Amygdala (tissue), 56 donors: ENCODE data around the gene GTF3C2.
"Not testable (repeated sequence)": the region's sequence is repeated elsewhere in the genome, so short reads cannot be mapped to it uniquely, and the experiment has no call there.

Experiments used
- DNase-seq, 56 donors: peaks; one replicate each; lab custom pipeline; 2025; lab: John Stamatoyannopoulos, UW

Gene GTF3C2

DNA sequence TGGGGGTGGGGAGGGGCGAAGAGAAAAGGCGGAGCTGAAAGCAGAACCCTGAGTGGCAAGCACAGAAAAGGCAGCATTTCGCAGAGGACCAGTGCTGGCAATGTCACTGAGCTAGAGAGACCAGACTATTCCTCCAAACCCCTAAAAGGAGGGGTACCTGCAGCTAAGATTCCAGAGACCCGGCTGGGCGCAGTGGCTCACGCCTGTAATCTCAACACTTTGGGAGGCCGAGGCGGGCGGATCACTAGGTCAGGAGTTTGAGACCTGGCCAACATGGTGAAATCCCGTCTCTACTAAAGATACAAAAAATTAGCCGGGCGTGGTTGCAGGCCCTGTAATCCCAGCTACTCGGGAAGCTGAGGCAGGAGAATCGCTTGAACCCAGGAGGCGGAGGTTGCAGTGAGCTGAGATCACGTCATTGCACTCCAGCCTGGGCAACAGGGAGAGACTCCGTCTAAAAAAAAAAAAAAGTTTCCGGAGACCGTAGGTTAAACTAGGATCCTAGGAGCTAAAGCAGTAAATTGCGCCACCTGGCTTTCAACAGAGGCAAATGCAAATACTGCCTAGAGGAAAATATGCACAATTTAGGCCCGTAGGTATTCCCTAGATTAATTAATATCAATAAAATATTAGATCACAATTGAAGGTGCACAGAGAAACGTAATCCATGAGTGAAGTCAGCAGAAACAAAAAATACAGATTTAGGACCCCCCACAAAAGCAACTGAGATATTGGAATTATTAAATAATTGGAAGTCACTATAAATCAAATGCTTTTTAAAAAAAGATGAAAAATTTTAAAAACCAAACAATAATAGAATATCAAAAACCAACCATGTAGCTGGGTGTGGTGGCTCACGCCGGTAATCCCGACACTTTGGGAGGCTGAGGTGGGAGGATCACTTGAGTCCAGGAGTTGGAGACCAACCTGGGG, 53.2 kb downstream of the GTF3C2 start:
- peak in 15 of 56 donors; percentile 2 to 55 (median 18) for DNase-seq

DNA sequence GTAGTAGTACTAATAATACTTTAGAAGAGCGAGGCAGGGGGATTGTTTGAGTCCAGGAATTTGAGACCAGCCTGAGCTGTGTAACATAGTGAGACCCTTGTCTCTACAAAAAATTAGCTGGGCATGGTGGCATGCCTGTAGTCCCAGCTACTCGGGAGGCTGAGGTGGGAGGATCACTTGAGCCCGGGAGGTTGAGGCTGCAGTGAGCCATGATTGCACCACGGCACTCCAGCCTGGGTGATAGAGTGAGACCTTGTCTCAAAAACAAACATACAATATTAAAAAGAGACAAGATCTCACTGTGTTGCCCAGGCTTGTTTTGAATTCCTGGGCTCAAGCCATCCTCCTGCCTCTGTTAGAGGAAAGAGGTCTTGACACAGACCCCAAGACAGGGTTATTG, 56.0 kb downstream of the GTF3C2 start:
- DNase-seq, result not testable (repeated sequence)

DNA sequence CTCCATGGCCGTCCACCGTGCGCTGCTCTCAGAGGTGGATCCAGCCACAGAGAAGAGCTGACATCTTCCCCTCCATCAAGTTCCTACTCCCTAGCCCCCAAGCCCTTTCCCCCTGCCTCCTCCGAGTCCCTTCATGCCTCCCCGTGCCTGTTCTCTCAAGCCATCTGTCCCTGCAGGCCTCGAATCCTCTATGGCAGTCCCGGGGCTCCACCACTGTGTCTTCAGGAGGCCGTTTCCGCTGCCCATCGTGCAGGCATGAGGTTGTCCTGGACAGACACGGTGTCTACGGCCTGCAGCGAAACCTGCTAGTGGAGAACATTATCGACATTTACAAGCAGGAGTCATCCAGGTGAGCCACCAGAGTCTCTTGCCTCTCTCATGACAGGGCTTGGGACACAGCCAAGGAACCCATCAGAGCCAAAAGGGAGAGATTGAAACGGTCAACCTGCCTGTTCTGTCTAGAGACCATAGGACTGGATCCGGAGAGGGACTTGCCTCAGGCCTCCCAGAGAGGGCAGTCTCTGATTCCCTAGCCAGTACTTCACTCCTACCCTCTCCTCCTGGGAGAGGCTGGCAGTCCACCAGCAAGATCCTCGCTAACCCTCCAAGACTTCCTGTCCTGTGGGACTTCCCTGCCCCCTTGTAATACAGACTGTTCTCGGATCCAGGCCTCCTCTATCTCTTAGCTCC, 58.0 kb downstream of the GTF3C2 start:
- no peak for DNase-seq

DNA sequence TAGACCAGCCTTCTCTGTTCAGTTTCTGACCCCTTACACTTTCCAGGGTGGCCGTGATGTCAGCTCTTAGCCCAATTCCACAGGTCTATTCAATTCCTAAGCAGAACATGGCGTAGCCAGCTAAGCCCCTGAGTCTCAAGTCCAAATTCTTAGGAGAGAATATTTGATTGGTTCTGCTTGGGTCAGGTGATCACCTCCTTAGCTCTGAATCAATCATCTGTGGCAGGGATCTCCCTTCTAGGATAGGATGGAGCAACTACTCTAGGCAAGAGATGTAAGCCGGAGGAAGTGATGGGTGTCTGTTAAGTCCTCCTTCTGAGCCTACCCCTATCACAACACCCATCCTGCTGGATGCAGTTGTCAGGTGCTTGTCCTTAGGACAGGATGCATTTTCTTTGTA, 59.4 kb downstream of the GTF3C2 start:
- DNase-seq, result no peak

DNA sequence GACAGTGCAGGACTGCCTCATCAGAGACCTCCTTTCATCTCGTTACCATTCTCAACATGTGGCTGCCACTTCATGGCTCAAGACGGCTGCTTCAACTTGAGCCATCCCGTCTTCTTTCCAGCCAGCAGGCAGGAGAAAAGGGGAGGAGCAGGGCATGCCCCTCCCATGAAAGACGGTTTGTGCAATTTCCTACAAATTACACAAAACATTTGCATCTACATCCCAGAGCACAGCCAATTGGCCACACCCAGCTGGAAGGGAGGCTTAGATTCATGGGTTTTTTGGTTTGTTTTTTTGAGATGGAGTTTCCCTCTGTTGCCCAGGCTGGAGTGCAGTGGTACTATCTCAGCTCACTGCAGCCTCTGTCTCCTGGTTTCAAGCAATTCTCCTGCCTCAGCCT, 60.1 kb downstream of the GTF3C2 start:
- DNase-seq, result no peak

DNA sequence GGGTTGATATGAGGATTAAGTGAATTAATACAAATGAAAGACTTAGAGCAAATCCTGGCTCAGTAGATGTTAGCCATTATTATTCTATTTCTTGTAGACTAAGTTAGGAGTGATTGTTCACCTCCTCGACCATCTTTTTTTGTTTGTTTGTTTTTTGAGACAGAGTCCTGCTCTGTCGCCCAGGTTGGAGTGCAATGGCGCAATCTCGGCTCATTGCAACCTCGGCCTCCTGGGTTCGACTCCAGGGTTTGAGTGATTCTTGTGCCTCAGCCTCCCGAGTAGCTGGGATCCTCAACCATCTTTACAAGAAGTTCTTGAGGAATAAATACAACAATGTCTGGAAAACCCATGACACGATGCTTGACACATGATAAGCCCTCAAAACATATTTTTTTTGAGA, 61.6 kb downstream of the GTF3C2 start:
- DNase-seq, result no peak

DNA sequence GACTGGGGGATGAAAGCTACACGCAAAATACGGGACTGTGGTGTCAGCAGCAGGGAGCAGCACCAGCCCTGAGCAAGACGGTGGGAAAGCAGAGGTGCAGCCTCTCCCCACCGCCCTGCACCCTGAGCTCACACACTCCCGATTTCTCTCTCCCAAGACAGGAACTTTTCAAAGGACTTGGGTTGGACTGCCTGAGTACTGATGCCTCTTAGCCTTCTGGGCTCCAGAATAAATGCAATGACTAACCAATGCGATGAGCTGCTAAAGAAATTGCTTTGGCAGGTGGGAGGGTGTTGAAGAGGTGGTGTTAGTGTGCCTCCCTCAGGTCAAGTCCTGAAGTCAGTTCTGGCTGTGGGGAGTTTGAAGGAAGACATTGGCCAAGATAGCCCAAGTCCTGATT, 64.7 kb downstream of the GTF3C2 start:
- DNase-seq, result no peak

DNA sequence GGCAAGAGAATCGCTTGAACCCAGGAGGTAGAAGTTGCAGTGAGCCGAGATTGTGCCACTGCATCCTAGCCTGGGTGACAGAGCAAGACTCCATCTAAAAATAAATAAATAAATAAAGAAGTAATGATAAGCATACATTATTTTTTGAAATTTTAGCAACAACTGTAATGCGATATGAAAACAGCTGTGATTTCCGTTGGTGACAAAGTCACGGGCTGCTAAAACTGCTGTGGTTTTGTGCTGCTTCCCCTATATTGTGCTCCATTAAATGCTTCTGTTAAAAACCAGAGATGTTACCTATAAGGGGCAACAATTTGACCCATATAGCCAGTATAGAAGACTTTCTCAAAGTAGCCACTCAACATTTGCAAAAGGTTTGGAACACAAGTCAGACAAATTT, 66.0 kb downstream of the GTF3C2 start:
- DNase-seq, result no peak

DNA sequence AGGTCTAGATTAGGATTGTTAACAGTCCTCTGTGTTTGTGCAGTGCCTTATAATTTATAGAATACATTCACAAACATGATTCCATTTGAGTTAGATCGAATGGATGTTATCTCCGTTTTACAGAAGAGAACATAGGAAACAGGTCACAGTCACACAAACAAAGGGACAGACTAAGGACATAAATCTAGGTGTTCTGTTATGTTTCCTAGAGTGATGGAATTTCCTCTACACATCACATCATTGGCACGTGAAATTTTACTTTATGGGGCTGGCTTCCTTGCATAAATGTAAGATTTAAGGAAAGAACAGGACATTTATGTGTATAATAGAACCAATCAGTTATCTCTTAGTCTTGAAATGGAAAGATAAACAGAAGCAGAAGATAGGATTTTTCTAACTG, 68.0 kb downstream of the GTF3C2 start:
- DNase-seq, result no peak

DNA sequence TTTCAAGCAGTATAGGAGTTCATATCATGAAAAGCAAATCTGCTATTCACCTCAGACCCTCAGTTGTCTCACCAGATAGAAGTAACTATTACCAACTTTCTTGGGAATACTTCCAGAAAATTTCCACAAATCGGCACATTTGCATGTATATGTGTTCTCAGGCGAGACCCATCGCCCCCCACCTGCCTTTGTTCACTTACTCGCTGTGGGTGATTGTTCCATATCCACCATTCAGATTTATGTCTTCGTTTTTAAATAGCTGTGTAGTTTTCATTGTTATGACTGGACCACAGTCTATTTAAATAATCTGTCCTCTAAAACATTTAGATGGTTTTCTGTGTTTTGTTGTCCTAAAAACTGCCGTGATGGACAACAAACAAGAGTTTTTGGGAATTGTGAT, 71.1 kb downstream of the GTF3C2 start:
- DNase-seq, result no peak

DNA sequence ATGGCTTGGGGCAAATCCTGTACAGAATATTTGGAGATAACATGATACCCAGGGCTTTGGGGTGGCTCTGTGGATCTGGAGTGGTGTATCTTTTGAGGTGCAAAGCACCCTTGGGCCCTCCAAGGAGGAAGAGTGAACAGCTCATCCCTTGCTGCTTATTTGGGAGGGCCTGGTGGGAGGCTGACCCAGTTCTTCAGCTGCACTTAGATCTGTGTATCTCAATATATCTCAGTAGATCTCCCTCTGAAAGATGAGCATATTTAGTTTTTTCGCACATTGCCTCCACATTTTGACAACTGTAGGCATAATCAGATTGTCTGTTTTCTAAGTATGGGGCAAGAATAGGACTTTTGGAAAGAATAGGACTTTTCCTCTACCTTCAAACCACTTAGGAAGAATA, 71.6 kb downstream of the GTF3C2 start:
- peak in 3 of 56 donors; percentile 11 to 27 (median 15) for DNase-seq

DNA sequence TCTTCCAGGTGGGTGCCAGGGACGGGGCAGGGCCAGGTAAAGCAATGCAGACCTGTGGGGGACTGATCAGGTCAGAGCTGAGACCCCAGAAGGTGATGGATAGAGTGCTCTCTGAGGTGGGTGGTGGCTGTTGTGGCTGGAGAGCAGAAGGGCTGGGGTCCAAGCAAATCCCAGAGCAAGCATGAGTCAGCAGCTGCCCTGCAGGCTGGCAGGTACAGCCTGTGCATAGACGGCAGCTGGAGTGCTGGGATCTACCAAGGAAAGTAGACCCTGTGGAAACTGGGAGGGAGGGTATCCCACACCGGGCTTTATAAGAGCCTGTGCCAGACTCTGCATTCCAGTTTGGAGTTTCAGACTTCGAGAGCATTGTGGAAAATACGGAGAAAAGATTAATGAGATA, 73.7 kb downstream of the GTF3C2 start:
- DNase-seq, result no peak

DNA sequence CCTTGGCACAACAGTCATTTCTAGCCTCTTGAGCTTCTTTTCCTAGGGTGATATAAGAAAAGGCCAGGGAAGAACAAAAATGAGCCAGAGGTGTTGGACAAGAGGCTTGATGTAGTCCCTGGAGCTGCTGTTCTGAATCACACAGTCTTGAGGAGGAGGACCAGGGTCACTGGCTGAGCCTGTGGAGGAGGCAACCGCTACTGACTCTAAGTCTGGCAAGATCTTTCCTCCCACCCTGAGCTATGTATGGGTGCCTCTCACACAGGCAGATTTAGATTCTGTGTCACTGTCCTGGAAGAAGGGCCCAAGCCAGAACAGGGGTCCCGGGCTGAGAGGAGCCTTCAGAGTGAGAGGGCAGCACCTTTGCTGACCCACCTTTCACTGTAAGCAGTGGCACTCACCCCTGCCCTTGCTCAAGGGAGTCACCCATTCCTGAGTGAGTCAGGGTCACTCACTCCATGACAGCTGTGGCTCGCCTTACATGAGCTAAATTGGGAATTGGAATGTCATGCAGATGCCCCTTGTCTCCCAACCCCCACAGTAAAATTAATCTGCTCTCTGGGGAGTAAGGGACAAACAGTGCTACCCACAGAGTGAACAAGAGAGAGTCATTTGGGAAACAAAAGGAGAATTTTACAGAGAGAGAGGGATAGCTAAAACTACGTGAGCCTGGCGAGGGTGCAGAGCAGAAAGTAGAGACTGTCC, 74.6 kb downstream of the GTF3C2 start, which contains the start of gene TRIM54:
TSS of gene TRIM54 (plus strand) at position 575 of the 705 bp plus-strand sequence. CDS start 303 bp downstream, outside the sequence.
- DNase-seq, result no peak

DNA sequence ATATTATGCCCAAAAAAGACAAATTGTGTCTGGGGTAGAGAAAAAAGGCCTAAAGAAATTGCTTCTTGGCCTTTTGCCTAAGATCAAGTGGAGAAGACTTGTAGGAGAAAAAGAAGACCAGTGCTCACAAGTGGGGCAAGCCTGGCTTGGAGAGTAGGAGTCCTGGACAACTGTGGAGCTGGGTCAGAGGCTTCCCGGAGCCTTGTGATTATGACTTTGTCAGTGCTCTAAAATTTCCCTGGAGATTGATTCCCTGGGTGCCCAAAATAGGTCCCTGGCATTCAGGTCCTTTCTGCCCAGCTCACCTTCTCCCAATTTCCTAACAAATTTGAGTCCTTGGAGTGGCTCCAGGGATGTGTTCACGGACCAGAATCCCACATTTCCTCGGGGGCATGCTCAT, 75.1 kb downstream of the GTF3C2 start:
- no peak for DNase-seq

DNA sequence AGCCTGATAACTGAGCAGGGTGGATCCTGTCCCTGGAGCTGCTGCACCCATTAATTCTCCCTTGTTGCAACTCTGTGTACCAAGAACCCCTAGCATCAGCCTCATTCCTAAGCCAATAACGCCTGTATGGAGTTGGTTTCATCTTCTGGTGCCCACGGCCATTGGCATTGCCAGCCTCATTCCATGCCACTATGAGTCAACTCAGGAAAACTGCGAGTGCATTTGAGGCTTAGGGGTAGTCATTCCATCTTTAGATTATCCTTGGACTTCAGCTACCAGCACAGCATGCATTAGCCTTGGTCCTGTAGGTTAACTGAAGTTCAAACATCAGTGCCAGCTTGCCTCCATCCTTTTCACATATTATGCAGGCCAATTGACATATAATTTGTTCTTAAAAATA, 75.7 kb downstream of the GTF3C2 start:
- DNase-seq, result no peak

DNA sequence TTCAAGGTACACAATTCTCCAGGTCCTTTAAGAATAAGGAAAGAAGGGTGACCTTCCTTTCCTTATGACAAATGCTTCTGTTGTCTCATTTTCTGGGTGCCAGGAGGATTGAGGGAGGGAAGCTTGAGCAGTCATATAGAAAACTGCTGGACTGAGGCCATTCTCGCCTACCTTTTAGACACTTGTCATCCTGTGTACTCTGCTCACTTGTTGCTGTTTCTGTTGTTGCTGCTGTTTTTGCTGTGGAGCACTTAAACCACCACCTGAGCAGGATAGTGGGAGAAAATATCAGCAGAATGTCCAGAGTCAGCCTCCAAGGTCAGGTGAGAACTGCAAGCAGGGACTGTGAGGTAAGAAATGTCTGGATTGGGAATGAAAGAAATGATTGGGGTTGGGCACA, 78.6 kb downstream of the GTF3C2 start:
- no peak for DNase-seq
